K562 (cell line): ENCODE data around the gene CEP72. TPM values are rescaled to one million over a fixed set of nuclear protein-coding genes. Genes with fewer than 3 reads are reported as not detected.

Experiments
- REST ChIP-seq, 2 experiments: fragments of 450-650 bp; formaldehyde crosslinking in 1 of 2; IDR thresholded peaks; 2 replicates each; pipeline versions ENCODE4 v1.4.0 to v1.6.1; 2014 to 2020; ENCODE audit warnings: mild to moderate bottlenecking in 2 of 2, borderline replicate concordance in 1 of 2, low read depth in 1 of 2
- RFX1 ChIP-seq: fragments of 450-650 bp; IDR thresholded peaks from 2 replicates; pipeline ENCODE4 v1.6.1; 2016; ENCODE audit warnings: mild to moderate bottlenecking, moderate library complexity
- THRB ChIP-seq: fragments of 450-650 bp; formaldehyde crosslinking; conservative IDR thresholded peaks from 2 replicates; pipeline ENCODE4 v1.4.0; 2022; ENCODE audit warnings: mild to moderate bottlenecking, missing genetic modification characterization
- ZBTB40 ChIP-seq, 2 experiments: fragments of 450-650 bp in 1 of 2; sonication (generic) in 1 of 2; formaldehyde crosslinking in 1 of 2; IDR thresholded peaks; 2 replicates each; pipeline versions ENCODE4 v1.7.1 to v1.9.0; 2016 to 2022; ENCODE audit warnings: inconsistent platforms in 1 of 2, mild to moderate bottlenecking in 1 of 2, missing genetic modification reagents in 1 of 2
- ZNF76 ChIP-seq: fragments of 250-450 bp; sonication (Bioruptor Pico); IDR thresholded peaks from 2 replicates; pipeline ENCODE4 v1.4.0; 2020; ENCODE audit warnings: mild to moderate bottlenecking, moderate library complexity, borderline replicate concordance
- polyA plus RNA-seq, 8 experiments: library from polyadenylated mRNA; depleted of rRNA in 4 of 8; stranded (reverse) in 5 of 8; unstranded in 3 of 8; fragments of >200 nt; fragmentation: Nextera tagmentation in 2 of 8; fragmentation: Illumina TruSeq in 1 of 8; extraction: Ambion mirVana in 2 of 8; extraction: Trizol in 1 of 8; gene quantifications; 2 replicates each; pipeline versions ENCODE4 v1.2.1 to v1.2.3, GENCODE V29; 2011 to 2014; ENCODE audit warnings: inconsistent platforms in 1 of 8, missing spikeins in 1 of 8
- total RNA-seq, 7 experiments: library from RNA; depleted of rRNA in 6 of 7; stranded (reverse); fragments of >200 nt in 6 of 7; fragmentation: Illumina TruSeq in 2 of 7; extraction: Trizol in 2 of 7; gene quantifications; 2 replicates each; pipeline versions ENCODE4 v1.2.1 to v1.2.3, GENCODE V29; 2011 to 2021; ENCODE audit warnings: low replicate concordance in 1 of 7

CEP72 gene
- total and polyA plus RNA-seq, 9 of the 15 experiments (the other 6 are each of a cell fraction or from before 2014, with no cell fraction given), result 0.89 to 38.1 (median 14.2) TPM

GRCh38 chr5:671459-672328, 59.6 kb downstream of the CEP72 start (continued):
- TF ChIP-seq ZBTB40 (IDR thresholded peaks at IDR 0.05) (no peak), ZBTB40 (CRISPR knock-in tag; IDR thresholded peaks at IDR 0.05) (no peak), RFX1 (no peak), REST (IDR thresholded peaks at IDR 0.05; ENCODE audit: borderline replicate concordance) (peak; percentile 78), REST (CRISPR knock-in tag; IDR thresholded peaks at IDR 0.05; ENCODE audit: low read depth) (0 out of 2 replicates have a peak, but pooled peaks have one; percentile 17), ZNF76 (CRISPR knock-in tag) (no peak), THRB (CRISPR knock-in tag) (no peak)
